ENCODE measurements around the gene WWTR1.
A peak's percentile ranks its signal among the peaks of the same experiment; 100 is the strongest.

The WWTR1 gene

GRCh38 chr3:149560001-149560400, 97.8 kb downstream of the WWTR1 start:
- no peak for DNase-seq

DNA sequence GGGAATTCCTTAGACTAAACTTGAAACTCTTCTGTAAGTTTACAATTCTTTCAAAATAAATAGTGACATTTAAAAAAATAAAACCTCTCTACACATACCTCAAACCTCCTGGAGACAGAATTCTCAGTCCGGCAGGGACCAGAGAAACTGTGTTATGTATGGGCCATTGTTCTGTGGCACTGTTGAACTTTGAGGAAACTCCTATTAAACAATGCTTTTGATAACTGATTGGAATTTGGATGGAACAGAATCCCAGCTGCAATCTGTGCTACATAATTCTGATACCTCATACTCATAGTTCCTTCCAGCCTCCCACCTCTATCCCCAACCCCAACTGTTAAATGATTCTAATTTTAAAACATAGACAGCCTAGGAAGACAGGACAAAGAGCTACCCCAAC, 98.3 kb downstream of the WWTR1 start:
- no peak for DNase-seq

- DNase-seq, result peak; percentile 75
These were observed 101.9 kb downstream of the WWTR1 start for GRCh38 chr3:149555927-149556326.

GRCh38 chr3:149554826-149555225, 103.0 kb downstream of the WWTR1 start:
- peak; percentile 84 for DNase-seq

DNA sequence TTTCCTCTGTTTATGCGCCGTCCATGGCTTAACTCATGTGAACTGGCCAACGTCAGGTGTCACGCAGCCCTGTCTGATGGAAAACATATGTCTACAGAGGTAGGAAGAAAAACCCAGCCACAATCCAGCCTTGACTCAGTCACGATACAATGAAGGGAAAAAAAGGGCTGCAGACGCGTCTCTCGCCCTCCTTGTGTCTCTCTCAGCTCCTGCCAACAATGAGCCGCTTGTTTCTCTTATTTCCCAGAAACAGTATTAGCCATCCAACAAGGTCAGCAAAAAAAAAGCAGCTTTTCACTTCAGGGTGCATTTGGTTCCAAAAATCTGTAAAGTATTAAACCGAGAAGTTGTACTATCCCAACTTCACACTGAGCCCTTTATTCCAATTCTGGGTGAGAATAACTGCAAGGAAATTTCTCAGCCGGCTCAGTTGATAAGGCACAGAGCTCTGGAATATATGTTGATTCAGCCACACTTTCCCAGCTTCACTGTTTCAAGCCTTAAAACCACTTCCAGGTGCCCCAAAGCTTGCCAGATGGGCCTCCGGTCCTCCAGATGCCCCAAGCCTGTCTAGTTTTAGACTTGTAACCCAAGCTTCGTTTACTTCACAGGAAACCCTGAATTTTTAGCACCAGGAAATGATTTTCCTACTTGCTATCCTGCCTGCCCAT, 103.9 kb downstream of the WWTR1 start:
- peak; percentile 85 for DNase-seq

GRCh38 chr3:149552700-149553099, 105.1 kb downstream of the WWTR1 start:
- DNase-seq, result no peak

DNA sequence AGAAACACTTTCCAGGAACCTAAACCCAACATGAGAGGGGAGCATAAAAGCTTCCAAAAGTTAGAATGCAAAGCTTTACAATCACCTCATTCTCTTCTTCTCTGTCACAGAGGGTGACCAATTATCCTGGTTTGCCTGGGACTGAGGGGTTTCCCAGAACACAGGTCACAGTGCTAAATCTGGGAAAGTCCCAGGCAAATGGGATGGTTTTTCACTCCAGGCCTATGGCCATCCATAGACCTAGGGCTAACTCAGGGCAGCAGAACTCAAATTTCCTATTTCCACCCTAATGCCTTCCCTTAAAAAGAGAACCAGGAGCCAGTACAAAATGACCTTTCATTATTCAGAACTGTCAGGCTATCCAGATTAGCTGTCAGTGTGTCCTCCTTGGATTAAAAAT, 106.3 kb downstream of the WWTR1 start:
- DNase-seq, result no peak

DNA sequence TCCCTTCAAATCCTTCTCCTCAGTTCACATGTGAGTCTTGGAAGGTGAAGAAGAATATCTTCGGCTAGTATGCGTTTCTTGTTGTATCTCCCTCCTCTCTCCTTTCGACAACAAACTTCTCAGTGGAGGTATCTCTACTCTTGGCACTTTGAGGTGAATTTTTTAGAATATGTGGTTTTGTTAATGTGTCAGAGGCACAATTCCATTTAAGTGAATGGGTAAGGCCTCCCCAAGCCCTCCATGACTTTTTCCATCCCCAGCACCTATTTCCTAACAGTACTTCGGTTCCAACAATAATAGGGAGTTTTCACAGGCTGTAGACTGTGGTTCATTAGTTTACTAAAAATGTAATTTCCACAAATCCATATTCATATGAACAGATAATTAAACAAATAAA, 109.2 kb downstream of the WWTR1 start:
- peak; percentile 45 for DNase-seq

DNA sequence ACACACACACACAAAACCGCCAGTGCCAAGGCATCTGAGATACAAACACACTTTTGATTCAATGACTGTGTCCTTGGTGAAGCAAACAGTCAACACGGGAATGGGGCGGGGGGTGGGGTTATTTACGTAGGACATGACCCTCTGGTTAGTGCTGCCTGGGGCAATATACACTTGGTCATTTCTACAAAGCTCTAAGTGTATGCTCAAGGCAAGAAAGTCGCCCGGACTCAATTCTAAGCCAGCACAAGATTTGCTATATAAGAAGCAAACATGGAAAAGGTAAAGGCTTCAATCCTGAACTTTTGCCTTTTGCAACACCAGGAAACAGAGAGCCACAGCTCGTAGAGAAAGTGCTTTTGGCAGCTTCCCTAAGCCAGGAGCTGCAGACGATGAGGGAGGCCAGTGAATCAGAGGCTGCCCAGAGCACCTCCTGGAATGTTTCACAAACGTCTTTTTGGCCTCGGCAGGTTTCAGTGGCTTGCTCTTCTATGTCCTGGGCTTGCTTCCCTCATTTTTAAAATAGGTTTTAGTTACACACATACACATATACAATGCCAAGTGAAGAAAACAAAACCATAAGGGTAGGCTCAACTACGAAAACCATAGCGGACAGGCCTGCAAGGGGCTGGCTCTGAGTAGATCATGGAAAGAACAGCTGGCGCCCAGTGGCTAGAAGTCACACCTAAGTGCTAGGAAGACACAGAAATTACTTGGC, 109.7 kb downstream of the WWTR1 start:
- DNase-seq, result peak; percentile 84

GRCh38 chr3:149547413-149547812, 110.4 kb downstream of the WWTR1 start:
- DNase-seq, result peak; percentile 66

GRCh38 chr3:149545049-149545448, 112.8 kb downstream of the WWTR1 start:
- DNase-seq, result no peak

- peak; percentile 76 for DNase-seq
These were observed 115.2 kb downstream of the WWTR1 start for GRCh38 chr3:149542375-149543312.

- DNase-seq, result peak; percentile 70
These were observed 116.7 kb downstream of the WWTR1 start for GRCh38 chr3:149541091-149541491.

GRCh38 chr3:149538371-149538770, 119.5 kb downstream of the WWTR1 start:
- DNase-seq, result no peak

DNA sequence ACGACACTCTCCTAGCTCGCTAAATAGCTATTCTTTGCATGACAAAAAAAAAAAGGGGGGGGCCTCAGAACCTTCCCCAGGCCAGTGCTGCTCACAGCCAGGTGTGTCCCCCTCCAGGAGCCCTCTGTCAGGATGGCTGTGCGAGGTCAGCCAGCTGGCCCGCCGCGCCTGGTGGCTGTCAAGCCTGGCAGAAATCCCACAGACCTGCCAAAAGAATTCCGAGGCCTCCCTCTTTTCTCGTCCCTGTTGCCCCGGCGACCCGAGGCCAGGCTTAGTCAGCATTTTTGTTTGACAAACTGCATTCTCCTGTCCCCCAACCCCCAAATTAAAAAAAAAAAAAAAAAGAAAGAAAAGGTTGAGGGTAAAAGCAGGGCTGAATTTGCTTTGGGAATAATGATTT, 121.4 kb downstream of the WWTR1 start:
- DNase-seq, result peak; percentile 69

GRCh38 chr3:149535333-149535685, 122.5 kb downstream of the WWTR1 start:
- DNase-seq, result no peak

- peak; percentile 52 for DNase-seq
These were observed 123.0 kb downstream of the WWTR1 start for GRCh38 chr3:149534671-149535332.

GRCh38 chr3:149534082-149534481, 123.7 kb downstream of the WWTR1 start:
- no peak for DNase-seq

DNA sequence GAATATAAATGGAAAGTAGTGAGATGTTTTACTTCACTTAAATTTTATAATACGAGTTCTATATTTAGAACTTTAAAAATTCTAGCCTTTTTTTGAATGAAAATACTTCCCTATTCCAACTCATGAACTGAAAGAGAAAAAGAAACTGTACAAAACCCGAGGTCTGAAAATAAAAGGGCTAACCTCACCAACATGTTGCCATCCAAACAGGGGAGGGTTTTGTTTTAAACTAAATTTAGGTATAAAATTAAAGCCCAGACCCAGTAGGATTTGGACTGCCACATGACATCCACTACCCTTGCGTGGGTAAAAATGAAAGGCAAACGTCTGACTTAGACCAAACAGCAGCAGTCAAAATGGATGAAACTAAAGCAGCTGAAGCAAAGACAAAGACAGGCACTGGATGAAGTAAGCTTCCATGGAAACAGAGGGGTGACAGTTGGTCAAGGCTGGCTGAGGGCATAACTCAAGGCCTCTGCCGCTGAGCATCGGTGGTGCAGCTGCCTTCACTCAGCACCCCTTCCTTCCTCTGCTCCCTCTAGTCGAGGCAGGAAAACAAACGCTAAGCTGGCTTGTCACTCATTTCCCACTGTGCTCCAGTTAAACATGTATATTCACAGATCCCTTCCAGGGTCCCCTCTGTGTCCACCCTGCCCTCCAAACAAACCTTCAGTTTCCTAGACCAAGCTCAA, 125.2 kb downstream of the WWTR1 start:
- DNase-seq, result no peak

GRCh38 chr3:149529099-149529498, 128.7 kb downstream of the WWTR1 start:
- no peak for DNase-seq

DNA sequence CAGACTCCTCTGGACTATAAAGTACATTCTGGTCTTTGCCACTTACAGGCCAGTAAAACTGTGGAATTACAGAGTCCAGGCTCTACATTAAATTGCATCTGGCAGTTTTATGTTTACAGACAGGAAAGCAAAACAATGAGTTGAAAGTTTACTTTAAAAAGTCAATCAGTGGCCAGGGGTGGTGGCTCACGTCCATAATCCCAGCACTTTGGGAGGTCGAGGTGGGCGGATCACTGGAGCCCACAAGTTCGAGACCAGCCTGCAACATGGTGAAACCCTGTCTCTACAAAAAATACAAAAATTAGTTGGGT, 129.5 kb downstream of the WWTR1 start:
- no peak for DNase-seq

DNA sequence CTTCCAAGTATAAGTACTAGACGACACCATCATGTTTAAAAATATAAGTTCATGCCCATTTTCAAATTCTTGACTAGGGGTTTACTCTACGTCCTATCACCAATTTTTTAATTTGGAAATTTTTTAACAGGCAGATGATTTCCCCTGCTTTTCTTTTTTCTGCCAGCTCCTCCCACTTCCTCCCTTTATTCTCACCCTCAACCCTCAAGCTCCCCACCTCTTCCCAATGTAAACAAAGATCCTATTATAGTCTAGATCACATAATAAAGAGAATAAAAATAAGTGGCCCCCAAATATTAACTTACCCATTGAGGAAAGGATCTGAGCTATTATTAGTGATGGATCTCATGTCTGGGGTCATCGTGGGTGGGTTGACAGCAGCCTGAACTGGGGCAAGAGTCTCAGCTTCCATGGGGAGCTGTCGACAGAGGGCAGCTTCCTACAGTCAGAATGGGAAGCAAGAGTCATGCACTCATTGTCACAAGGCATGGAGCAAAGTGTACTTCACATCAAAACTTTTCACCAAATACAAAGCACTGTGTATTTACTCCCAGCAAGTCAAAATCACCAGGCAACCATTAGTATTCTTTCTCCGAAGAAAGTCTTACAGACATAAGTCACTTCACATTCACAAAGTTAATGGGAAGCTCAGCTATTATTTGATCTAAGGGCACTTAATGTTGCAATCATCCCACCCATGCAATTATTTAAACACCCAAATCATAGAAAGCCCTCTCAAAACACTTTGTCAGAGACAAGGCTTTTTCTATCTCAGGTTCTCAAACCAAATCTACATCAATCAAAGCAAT, 130.1 kb downstream of the WWTR1 start:
- DNase-seq, result no peak

All from fibroblast of skin of right biceps (primary cell).